Activated naive CD4-positive, alpha-beta T cell treated with anti-CD3 and anti-CD28 coated beads for 36 hours (primary cell): ENCODE data around the gene MAPK11. TPM values are rescaled to one million over a fixed set of nuclear protein-coding genes. Genes with fewer than 3 reads are reported as not detected.

ENCODE experiments used
- CTCF ChIA-PET: fragments of 350-600 bp; sonication (Branson Sonifier 250); formaldehyde crosslinking; loops from one replicate; lab custom pipeline; 2021; ENCODE audit warnings: antibody characterized with exemption; lab: Charles Lee
- DNase-seq: peaks from one replicate; pipeline ENCODE4 v3.0.0-alpha.2; 2020
- H3K27ac Mint-ChIP-seq: one replicate; pipeline ENCODE4 v1.8.0; 2021; ENCODE audit warnings: mild to moderate bottlenecking, mixed read lengths
- H3K27me3 Mint-ChIP-seq: one replicate; pipeline ENCODE4 v1.8.0; 2021; ENCODE audit warnings: low read depth, mixed read lengths
- H3K36me3 Mint-ChIP-seq: one replicate; pipeline ENCODE4 v1.8.0; 2021; ENCODE audit warnings: low read depth, mixed read lengths
- H3K4me1 Mint-ChIP-seq: one replicate; pipeline ENCODE4 v1.8.0; 2021; ENCODE audit warnings: low read depth, mixed read lengths
- H3K4me3 Mint-ChIP-seq: one replicate; pipeline ENCODE4 v1.8.0; 2021; ENCODE audit warnings: mild to moderate bottlenecking, moderate library complexity, mixed read lengths
- H3K9me3 Mint-ChIP-seq: one replicate; pipeline ENCODE4 v1.8.0; 2021; ENCODE audit warnings: mixed read lengths
- intact Hi-C: fragments of 100-400 bp; cut with micrococcal nuclease; formaldehyde crosslinking; loops from one replicate; pipeline ENCODE4 v1.15.1; 2023
- total RNA-seq, 2 experiments: library from RNA; stranded (reverse); gene quantifications; one replicate each; pipeline ENCODE4 v1.2.3, GENCODE V29; 2021

MAPK11 gene
- total RNA-seq, 2 experiments from 2014 or later, result 17.5 to 17.9 TPM

DNA sequence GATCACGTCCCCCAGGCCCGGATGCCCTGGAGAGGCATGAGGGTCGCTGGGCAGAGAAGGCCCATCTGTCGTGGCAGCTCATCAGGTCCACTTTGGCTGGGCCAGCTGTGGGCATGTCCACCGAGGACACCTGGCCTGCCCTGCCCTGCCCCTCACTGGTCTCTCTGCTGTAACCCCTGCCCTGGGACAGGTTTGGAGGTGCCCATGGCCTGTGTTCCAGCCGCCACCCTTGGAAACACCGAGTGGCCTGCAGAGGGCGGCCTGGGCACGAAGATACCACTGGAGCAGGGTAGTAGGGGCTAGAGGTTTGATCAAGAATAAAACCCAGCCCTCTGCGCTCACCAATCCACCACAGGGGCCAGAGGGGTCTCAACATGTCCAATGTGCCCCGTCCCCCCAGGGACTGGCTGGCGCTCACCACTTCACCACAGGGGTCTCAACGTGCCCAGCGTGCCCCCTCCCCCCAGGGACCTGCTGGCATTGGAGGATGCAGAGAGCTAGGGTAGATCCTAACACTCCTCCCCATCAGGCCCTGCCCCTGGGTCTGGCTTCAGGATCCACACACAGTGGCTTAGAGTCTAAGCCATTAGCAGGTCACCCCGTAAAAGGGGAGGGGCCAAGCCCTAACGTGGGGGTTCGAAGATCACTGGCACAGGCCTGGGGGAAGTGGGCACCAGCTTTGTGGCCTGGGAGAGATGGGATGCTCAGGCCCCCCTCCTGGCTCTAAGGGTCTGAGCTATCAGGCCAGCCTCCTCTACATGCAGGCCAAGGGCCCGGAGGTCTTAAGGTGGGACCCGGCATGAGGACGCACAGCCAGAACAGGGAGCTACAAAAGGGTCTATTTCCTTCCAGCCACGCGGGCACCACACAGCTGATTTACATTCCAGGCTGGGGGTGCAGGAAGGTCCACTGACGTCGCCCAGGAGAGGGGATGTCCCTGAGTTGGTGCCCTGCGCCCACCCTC is 17.8 kb downstream of the MAPK11 start:
- H3K4me1 Mint-ChIP-seq, result peaks cover 13% of the 10 kb centered on the region
- intact Hi-C loops, result loop anchor here (1.0 to 5.0 kb wide), 4 partner anchors 18 to 245 kb away; partner anchors contain the start of genes DENND6B and MAPK11
- H3K27ac Mint-ChIP-seq, result no peak overlapping the region
- H3K4me3 Mint-ChIP-seq, result peak overlapping the region; percentile 18
- CTCF ChIA-PET, result interaction anchor here (0.6 to 2.7 kb wide), 23 partner anchors 9 to 341 kb away, joined by 3 to 25 read pairs (median 4); partner anchors contain the start of genes DENND6B, MAPK12, SCO2 and SYCE3
- peak; percentile 82 for DNase-seq
- H3K9me3 Mint-ChIP-seq, result no peaks in the 10 kb centered on the region
- H3K27me3 Mint-ChIP-seq, result no peaks in the 10 kb centered on the region
- peaks cover 3% of the 10 kb centered on the region for H3K36me3 Mint-ChIP-seq

DNA sequence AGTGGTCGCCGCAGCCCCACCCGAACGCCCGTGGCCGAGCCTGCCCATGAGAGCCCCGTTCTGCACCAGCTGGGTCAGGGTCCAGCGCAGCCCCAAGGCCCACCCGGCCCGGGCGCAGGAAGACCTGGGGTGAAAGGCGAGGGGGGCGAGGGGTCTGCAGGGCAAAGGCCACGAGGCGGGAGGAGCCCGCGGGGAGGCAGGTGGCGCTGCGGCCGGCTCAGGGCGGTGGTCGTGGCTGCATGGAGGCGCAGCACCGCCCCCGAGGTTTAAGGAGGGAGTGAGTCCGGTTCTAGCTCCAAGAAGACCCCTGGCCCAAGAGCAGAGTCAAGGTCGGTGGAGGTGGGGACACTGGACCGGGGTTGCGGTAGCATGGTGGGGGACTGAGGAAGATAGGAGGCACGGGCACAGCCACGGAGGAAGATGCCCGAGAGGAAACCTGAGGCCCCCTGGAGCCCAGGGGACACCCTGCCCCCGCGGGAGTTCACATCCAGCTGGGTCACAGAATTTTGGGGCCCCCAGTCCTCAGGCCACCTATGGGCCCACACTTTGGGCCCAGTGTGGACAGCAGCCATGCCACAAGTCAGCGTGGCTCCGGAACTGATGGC is 18.6 kb downstream of the MAPK11 start:
- Mint-ChIP-seq H3K36me3 (peaks cover 5% of the 10 kb centered on the region), H3K27ac (no peak overlapping the region), H3K4me1 (peaks cover 16% of the 10 kb centered on the region), H3K27me3 (no peaks in the 10 kb centered on the region), H3K4me3 (peak overlapping the region; percentile 24), H3K9me3 (no peaks in the 10 kb centered on the region)
- no peak for DNase-seq
- CTCF ChIA-PET, result interaction anchor here (0.6 to 2.7 kb wide), 18 partner anchors 10 to 369 kb away, joined by 3 to 25 read pairs (median 4); partner anchors contain the start of genes DENND6B, MAPK12, SCO2 and SYCE3
- intact Hi-C loops, result loop anchor here (1.0 to 5.0 kb wide), 4 partner anchors 19 to 246 kb away; partner anchors contain the start of genes DENND6B and MAPK11

DNA sequence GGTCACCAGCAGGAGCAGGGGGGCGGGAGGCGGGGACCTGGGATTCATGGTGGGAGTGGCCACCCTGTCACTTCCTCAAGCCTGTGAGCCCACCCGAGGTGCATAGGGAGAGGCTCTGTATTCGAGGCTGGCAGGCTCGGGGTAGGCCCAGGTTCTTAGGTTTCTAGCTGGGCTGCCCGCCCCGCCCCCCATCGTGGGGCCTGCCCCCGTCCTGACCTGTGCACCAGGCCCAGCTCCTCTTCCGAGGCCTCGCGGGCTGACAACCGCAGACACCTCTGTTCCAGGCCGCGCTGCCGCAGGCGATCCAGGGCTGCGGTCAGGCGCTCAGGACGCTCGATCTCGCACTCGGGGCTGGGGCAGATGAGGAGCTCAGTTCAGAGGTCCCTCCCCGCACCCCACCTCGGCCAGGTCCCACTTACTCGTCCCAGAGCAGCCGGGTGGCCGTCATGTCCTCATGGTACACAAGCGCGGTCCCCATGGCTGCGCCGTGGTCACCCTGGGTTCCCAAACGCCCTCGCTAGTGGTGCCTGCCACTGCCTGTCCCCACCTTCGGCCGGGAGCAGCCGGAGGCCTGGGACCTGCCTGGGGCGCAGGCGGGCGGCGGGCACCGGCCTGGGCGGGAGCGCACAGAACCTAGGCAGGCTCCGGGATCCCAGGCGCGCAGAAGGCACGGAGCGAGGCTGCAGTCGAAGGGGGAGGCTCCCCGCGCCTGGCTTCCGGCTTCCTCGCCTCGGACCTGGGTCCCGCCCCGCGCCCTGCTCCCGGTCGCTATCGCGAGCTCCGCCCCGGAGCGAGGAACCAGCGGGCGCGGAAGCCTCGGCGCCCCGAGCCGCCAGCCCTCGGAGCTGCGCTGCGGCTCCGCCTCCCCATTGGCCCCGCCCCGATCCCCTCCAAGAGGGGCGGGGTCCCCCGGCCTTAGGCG is 19.4 kb downstream of the MAPK11 start, which contains the start of gene HDAC10:
Gene HDAC10, minus strand, starts transcription at position 711 of the 922 bp plus-strand sequence. Its CDS starts 233 bp downstream, at position 478.
- intact Hi-C loops, result loop anchor here (5.0 kb wide), 1 partner anchor 246 kb away; no protein-coding TSS in a partner anchor
- H3K36me3 Mint-ChIP-seq, result peaks cover 5% of the 10 kb centered on the region

DNA sequence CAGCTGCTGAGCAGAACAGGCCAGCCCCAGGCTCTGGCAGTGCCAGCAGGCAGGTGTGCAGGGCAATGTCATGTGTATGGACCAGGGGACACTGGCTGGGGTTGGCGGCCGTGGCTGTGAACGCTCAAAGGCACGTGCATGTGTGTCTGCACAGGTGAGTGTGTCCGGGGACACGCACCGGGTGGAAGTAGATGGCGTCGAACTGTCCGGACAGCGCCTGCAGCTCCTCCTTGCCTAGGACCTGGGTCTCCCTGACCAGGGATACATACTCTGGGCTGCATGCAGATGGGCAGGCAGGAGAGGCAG is 20.0 kb downstream of the MAPK11 start:
- H3K4me3 Mint-ChIP-seq, result peak overlapping the region; percentile 81
- no peaks in the 10 kb centered on the region for H3K27me3 Mint-ChIP-seq
- no peaks in the 10 kb centered on the region for H3K9me3 Mint-ChIP-seq
- H3K4me1 Mint-ChIP-seq, result peaks cover 19% of the 10 kb centered on the region
- intact Hi-C loops, result loop anchor here (5.0 kb wide), 1 partner anchor 247 kb away; no protein-coding TSS in a partner anchor
- CTCF ChIA-PET, result interaction anchor here (1.3 to 2.4 kb wide), 3 partner anchors 9 to 223 kb away, joined by 4 to 13 read pairs (median 7); no protein-coding TSS in a partner anchor
- H3K27ac Mint-ChIP-seq, result no peak overlapping the region
- no peak for DNase-seq
- peaks cover 5% of the 10 kb centered on the region for H3K36me3 Mint-ChIP-seq

More for the DNA sequence above, 19.4 kb downstream of the MAPK11 start, which contains the start of gene HDAC10:
- peak within 1 kb of the TSS; percentile 81 for H3K4me3 Mint-ChIP-seq
- CTCF ChIA-PET, result interaction anchor here (0.6 to 2.7 kb wide), 14 partner anchors 9 to 369 kb away, joined by 3 to 25 read pairs (median 5); partner anchors contain the start of genes DENND6B, MAPK12 and SCO2
- no peaks in the 10 kb centered on the region for H3K9me3 Mint-ChIP-seq
- H3K4me1 Mint-ChIP-seq, result peaks cover 19% of the 10 kb centered on the region
- H3K27ac Mint-ChIP-seq, result no peak within 1 kb of the TSS
- peak; percentile 90 for DNase-seq
- H3K27me3 Mint-ChIP-seq, result no peaks in the 10 kb centered on the region

DNA sequence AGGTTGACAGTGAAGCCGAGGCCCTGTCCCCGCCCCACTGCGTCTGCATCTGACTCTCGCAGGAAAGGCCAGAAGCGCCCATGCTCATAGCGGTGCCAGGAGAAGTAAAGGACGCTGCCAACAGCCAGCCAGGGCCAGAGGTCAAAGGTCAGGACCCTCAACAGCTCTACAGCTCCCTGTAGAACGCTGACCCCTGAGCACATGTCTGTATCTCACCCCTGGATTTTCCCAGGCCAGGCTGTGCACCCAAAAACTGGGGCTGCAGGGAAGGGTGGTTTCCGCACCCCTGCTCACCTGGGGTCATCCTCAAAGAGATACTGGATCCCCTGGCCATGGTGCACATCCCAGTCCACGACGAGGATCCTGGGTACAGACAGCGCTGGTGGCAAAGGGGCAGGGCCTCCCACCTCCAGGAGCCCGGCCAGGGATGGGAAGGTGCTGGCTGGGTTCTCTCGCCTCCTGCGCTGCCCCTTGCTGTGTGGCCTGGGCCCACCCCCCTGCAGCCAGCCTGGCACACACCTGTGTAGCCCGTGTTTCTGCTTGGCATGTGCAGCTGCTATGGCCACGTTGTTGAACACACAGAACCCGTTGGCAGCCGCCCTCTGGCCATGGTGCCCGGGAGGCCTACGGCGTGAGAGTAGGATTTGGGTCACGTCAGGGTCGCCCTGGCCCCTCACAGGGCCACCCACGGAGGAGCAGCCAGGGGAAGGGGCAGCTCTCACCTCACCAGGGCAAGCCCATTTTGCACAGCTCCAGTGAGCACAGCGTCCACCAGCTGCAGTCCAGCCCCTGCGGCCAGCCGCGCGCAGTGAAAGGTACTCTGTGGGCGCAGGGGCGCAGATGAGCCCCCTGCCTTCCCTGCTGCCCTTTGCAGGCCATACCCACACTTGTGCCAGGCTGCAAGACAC is 20.6 kb downstream of the MAPK11 start:
- no peaks in the 10 kb centered on the region for H3K27me3 Mint-ChIP-seq
- peaks cover 7% of the 10 kb centered on the region for H3K36me3 Mint-ChIP-seq
- no peak overlapping the region for H3K27ac Mint-ChIP-seq
- CTCF ChIA-PET, result interaction anchor here (2.3 to 2.4 kb wide), 2 partner anchors 8 to 10 kb away, joined by 7 to 13 read pairs; no protein-coding TSS in a partner anchor
- intact Hi-C loops, result loop anchor here (5.0 to 10.0 kb wide), 2 partner anchors 225 to 248 kb away; partner anchors contain the start of gene SBF1
- peak overlapping the region; percentile 81 for H3K4me3 Mint-ChIP-seq
- peaks cover 21% of the 10 kb centered on the region for H3K4me1 Mint-ChIP-seq
- no peaks in the 10 kb centered on the region for H3K9me3 Mint-ChIP-seq
- DNase-seq, result no peak

DNA sequence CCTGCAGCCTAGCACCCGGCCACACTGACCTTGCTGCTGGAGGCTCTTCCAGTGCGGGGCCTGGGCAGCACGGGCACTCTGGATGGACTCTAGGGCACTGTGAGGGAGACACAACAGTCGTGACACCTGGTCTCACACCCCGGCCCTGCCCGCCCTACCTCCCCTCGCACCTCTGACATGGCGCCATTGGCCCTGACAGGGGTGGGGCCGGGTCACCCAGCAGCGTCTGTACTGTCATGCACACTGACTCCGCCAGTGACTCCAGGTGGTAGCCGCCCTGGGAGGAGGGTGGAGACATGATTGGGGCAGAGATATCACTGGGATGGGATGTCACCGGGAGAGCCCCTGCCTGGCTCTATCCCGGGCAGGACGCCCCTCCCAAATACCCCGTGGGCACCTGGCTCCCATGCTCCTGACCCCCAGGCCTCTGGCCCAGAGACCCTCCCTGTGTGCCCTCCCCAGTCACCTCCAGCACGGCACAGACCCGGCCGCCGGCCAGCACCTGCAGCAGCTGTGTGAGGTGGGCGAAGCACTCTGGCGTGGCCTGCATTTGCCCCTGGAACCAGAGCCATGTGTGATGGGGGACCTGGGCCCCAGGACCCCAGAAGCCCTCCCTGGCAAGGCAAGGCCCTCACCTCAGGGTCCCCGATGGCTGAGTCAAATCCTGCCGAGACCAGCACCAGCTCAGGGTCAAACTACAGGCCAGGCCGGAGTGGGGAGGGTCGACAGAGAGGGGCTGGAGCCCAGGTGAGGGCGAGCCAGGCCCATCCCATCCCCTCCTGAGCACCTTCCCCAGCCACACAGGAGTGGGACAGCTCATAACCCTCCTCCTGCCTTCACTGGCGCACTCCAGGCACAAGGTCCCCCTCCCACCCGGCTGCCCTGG is 21.7 kb downstream of the MAPK11 start:
- peaks cover 28% of the 10 kb centered on the region for H3K4me1 Mint-ChIP-seq
- DNase-seq, result no peak
- H3K36me3 Mint-ChIP-seq, result peaks cover 7% of the 10 kb centered on the region
- H3K9me3 Mint-ChIP-seq, result no peaks in the 10 kb centered on the region
- intact Hi-C loops, result loop anchor here (10.0 kb wide), 1 partner anchor 226 kb away; the partner anchor contains the start of gene SBF1
- CTCF ChIA-PET, result interaction anchor here (1.1 kb wide), 1 partner anchor 75 kb away, joined by 4 read pairs; no protein-coding TSS in a partner anchor
- no peaks in the 10 kb centered on the region for H3K27me3 Mint-ChIP-seq
- H3K4me3 Mint-ChIP-seq, result no peak overlapping the region
- H3K27ac Mint-ChIP-seq, result no peak overlapping the region

DNA sequence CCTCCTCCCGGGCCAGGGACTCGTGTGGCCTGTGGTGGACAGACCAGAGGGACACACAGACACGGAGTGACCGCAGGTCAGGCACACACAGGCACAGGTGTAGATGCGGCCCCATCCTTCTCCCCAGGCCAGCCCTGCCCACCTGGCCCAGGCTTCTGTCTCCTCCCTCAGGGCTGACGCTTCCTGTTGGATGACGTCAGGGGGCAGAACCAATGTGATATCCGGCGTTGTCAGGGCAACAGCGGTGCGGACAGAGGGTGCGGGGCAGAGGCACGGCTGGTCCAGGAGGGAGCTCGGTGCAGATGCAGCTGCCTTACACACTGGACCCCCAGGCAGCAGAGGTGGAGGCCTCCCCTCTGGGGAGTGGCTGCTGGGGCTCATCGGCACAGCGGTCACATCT is 22.4 kb downstream of the MAPK11 start:
- Mint-ChIP-seq H3K9me3 (no peaks in the 10 kb centered on the region), H3K27ac (no peak overlapping the region), H3K4me1 (peaks cover 30% of the 10 kb centered on the region), H3K27me3 (no peaks in the 10 kb centered on the region), H3K36me3 (peaks cover 7% of the 10 kb centered on the region), H3K4me3 (no peak overlapping the region)
- CTCF ChIA-PET, result interaction anchor here (1.1 kb wide), 1 partner anchor 75 kb away, joined by 4 read pairs; no protein-coding TSS in a partner anchor
- DNase-seq, result peak; percentile 56
- intact Hi-C loops, result loop anchor here (10.0 kb wide), 1 partner anchor 227 kb away; the partner anchor contains the start of gene SBF1

DNA sequence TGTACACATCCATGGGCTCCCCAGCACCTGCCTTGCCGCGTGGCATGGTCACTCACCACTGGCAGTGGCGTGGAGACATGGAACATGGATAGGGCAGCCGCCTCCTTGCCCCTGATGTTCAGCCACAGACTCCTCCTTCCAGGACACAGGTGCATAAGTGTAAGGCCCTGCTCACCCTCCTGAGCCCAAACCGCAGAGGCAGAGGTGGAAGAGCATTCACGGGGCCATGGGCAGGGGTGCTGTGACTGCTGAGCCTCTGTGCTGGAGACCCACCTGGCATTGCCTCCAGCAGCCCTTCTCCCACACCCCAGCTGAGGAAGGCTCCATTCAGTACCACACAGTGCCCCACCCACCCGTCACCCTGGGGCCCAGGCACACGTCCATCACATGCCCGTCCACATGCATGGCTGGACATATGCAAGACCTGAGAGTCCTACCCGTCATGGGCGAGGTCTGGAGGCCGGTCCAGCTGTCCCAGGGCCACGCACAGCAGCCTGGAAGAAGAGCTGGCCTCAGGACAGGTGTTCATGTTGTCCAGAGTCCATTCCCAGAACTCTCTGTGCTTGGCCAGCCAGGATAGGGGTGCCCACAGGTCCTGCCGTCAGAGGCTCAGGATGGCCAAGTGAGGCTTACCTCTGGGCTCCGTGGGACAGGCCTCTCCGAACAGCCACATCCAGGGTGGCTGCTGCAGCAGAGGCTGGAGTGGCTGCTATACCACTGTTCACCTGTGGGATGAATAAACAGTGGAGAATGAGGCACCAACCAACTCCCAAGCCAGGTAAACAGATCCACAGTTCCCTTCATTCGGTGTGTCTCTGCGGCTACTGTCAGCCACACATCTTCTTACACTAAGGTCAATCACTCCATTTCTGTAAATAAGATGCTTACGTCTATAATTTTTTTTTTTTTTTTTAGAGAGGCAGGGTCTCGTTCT is 23.7 kb downstream of the MAPK11 start:
- no peaks in the 10 kb centered on the region for H3K27me3 Mint-ChIP-seq
- H3K27ac Mint-ChIP-seq, result no peak overlapping the region
- H3K36me3 Mint-ChIP-seq, result peaks cover 7% of the 10 kb centered on the region
- intact Hi-C loops, result loop anchor here (10.0 kb wide), 1 partner anchor 228 kb away; the partner anchor contains the start of gene SBF1
- H3K4me1 Mint-ChIP-seq, result peaks cover 43% of the 10 kb centered on the region
- H3K9me3 Mint-ChIP-seq, result no peaks in the 10 kb centered on the region
- CTCF ChIA-PET, result interaction anchor here (0.6 to 1.1 kb wide), 3 partner anchors 77 to 102 kb away, joined by 3 to 4 read pairs (median 3); no protein-coding TSS in a partner anchor
- H3K4me3 Mint-ChIP-seq, result peak overlapping the region; percentile 99
- no peak for DNase-seq
